SK-N-MC (cell line): ENCODE measurements around the gene ANKRD39.

ENCODE experiments used
- EZH2 ChIP-seq: fragments of 200-600 bp; sonication (generic); IDR thresholded peaks from one replicate; pipeline ENCODE4 v1.6.1; 2017; ENCODE audit warnings: antibody characterized with exemption
- FOXP2 ChIP-seq: optimal IDR thresholded peaks from 2 replicates; pipeline ENCODE3; 2011; ENCODE audit warnings: mild to moderate bottlenecking, moderate library complexity; ENCODE audit not compliant: insufficient read depth; ENCODE audit errors: extremely low read length, control extremely low read depth
- POLR2AphosphoS5 ChIP-seq: IDR thresholded peaks from 2 replicates; pipeline ENCODE4 v1.6.1; 2012; ENCODE audit warnings: mild to moderate bottlenecking, low read depth, low read length, borderline replicate concordance

DNA sequence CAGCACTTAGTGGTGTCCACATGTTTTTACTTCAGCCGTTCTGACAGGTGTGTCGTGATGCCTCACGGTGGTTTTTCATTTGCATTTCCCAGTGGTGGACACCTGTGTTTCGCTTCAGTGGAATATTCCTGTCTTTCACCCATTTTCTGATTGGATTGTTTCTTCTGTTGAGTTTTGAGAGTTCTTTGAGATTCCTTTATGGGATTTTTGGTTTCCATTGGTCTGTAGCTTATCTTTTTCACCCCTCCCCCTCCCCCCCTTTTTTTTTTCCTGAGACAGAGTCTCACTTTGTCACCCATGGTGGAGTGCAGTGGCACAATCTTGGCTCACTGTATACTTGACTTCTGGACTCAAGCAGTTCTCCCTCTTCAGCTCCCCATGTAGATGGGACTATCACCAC is 22.0 kb downstream of the ANKRD39 start:
- no peak for TF ChIP-seq EZH2
- TF ChIP-seq POLR2AphosphoS5, result no peak
- TF ChIP-seq FOXP2, result no peak
